DOHH2 (cell line): ENCODE data around the gene POC1B.

ENCODE experiments used
- H3F3A ChIP-seq: fragments of 200-600 bp; sonication (generic), shearing (Covaris generic); 2 replicates; pipeline ENCODE4 v1.6.0; 2016; ENCODE audit warnings: antibody characterized with exemption, mild to moderate bottlenecking; ENCODE audit not compliant: control insufficient read depth, insufficient read depth
- H3K27ac ChIP-seq: fragments of 200-600 bp; sonication (generic); 2 replicates; pipeline ENCODE4 v1.5.1; 2014; ENCODE audit warnings: low read depth, mild to moderate bottlenecking, low read length, moderate library complexity
- H3K27me3 ChIP-seq: fragments of 200-600 bp; sonication (generic); 2 replicates; pipeline ENCODE4 v1.6.1; 2014; ENCODE audit warnings: mild to moderate bottlenecking, low read length, mixed read lengths; ENCODE audit not compliant: control insufficient read depth
- H3K36me3 ChIP-seq: fragments of 200-600 bp; sonication (generic); 2 replicates; pipeline ENCODE4 v1.6.1; 2014; ENCODE audit warnings: mild to moderate bottlenecking, low read length, moderate library complexity, mixed read lengths; ENCODE audit not compliant: control insufficient read depth
- H3K4me1 ChIP-seq: fragments of 200-600 bp; sonication (generic); 2 replicates; pipeline ENCODE4 v1.6.1; 2014; ENCODE audit warnings: mild to moderate bottlenecking, low read length, mixed read lengths; ENCODE audit not compliant: control insufficient read depth
- H3K4me2 ChIP-seq: fragments of 200-600 bp; sonication (generic); 2 replicates; pipeline ENCODE4 v1.6.0; 2014; ENCODE audit warnings: mild to moderate bottlenecking, low read length, moderate library complexity
- H3K4me3 ChIP-seq: fragments of 200-600 bp; sonication (generic); 2 replicates; pipeline ENCODE4 v1.5.1; 2014; ENCODE audit warnings: mild to moderate bottlenecking, low read length, mixed read lengths
- H3K79me2 ChIP-seq: fragments of 200-600 bp; sonication (generic); 2 replicates; pipeline ENCODE4 v1.6.1; 2014; ENCODE audit warnings: mild to moderate bottlenecking, low read length, mixed read lengths; ENCODE audit not compliant: control insufficient read depth
- H3K9me2 ChIP-seq: fragments of 200-600 bp; sonication (generic); replicated peaks from 2 replicates; pipeline ENCODE4 v1.6.1; 2014; ENCODE audit warnings: mild to moderate bottlenecking, low read length, mixed read lengths; ENCODE audit not compliant: control insufficient read depth
- H3K9me3 ChIP-seq: fragments of 200-600 bp; sonication (generic); 2 replicates; pipeline ENCODE4 v1.6.1; 2014; ENCODE audit warnings: antibody characterized with exemption, low read length, mixed read lengths; ENCODE audit not compliant: control insufficient read depth, insufficient read depth
- H4K20me1 ChIP-seq: fragments of 200-600 bp; sonication (generic); 2 replicates; pipeline ENCODE4 v1.6.0; 2014; ENCODE audit warnings: low read depth, mild to moderate bottlenecking, antibody characterized with exemption, low read length, moderate library complexity; ENCODE audit not compliant: control insufficient read depth, insufficient read depth
- EZH2phosphoT487 ChIP-seq: fragments of 200-600 bp; sonication (generic); IDR thresholded peaks from 2 replicates; pipeline ENCODE4 v1.6.1; 2017; ENCODE audit warnings: borderline replicate concordance, mild to moderate bottlenecking, antibody characterized with exemption, low read length, moderate library complexity, mixed read lengths
- TF ChIP-seq, protein P1 (sequence below): fragments of 200-600 bp; sonication (generic); IDR thresholded peaks from one replicate; pipeline ENCODE4 v1.5.1; 2014; ENCODE audit warnings: antibody characterized with exemption, mild to moderate bottlenecking, low read depth, low read length; ENCODE audit not compliant: poor library complexity, severe bottlenecking

Gene POC1B

DNA sequence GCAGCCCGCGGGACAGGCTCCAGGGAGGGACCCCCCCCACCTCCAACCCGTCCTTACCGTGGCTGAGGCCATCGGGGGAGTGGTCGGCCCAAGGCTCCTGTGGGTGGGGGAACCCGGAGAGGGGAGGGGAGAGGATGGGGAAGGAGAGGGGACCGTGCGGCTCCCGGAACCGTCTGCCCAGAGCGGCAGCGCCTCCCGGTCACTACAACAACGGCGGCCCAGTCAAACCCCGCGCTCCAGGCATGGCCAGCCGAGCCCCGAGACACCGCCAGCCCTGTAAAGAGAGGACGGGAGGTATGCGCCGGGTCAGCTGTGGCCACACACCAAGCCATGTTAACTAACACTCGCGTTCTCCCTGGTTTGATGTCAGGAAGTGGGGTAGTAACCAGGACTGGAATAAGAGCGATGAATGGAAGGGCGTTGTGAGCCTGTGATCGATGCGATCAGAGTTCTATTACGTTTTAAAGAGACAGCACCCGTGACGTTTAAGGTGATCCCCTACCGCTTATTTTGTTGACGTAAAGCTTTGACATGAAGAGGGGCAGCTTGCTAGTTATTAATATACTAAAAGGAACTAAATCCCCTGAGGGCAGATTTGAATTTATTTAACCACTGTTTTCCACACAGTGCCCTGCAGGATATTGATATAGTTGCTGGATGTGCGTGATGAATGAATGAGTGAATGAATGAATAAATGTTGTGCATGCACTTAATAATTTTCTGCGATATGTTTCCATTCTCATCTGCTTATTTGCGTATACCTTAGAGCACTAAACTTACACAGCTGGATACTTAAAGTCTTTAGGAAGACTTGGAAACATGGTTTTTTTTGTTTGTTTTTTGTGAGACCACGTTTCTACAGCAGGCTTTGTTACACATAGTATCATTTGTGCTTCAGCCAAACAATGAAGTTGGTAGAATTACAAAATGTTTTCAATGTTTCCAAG lies at the start of gene POC1B:
Gene POC1B, minus strand, starts transcription at position 224 of the 947 bp plus-strand sequence. Its CDS starts 152 bp downstream, at position 72.
- no peak for TF ChIP-seq EZH2phosphoT487
- TF ChIP-seq, protein P1, sequence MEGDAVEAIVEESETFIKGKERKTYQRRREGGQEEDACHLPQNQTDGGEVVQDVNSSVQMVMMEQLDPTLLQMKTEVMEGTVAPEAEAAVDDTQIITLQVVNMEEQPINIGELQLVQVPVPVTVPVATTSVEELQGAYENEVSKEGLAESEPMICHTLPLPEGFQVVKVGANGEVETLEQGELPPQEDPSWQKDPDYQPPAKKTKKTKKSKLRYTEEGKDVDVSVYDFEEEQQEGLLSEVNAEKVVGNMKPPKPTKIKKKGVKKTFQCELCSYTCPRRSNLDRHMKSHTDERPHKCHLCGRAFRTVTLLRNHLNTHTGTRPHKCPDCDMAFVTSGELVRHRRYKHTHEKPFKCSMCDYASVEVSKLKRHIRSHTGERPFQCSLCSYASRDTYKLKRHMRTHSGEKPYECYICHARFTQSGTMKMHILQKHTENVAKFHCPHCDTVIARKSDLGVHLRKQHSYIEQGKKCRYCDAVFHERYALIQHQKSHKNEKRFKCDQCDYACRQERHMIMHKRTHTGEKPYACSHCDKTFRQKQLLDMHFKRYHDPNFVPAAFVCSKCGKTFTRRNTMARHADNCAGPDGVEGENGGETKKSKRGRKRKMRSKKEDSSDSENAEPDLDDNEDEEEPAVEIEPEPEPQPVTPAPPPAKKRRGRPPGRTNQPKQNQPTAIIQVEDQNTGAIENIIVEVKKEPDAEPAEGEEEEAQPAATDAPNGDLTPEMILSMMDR, result no peak
- Histone ChIP-seq H3K9me2 (no peaks in the 10 kb centered on the region), H3K9me3 (no peaks in the 10 kb centered on the region), H3K27me3 (no peaks in the 10 kb centered on the region), H4K20me1 (no peaks in the 10 kb centered on the region), H3K4me2 (peak within 1 kb of the TSS; percentile 87), H3F3A (peaks cover 15% of the 10 kb centered on the region), H3K4me3 (peak within 1 kb of the TSS; percentile 97), H3K36me3 (peaks cover 28% of the 10 kb centered on the region), H3K79me2 (peaks cover 43% of the 10 kb centered on the region), H3K27ac (peak within 1 kb of the TSS; percentile 64), H3K4me1 (peaks cover 45% of the 10 kb centered on the region)

DNA sequence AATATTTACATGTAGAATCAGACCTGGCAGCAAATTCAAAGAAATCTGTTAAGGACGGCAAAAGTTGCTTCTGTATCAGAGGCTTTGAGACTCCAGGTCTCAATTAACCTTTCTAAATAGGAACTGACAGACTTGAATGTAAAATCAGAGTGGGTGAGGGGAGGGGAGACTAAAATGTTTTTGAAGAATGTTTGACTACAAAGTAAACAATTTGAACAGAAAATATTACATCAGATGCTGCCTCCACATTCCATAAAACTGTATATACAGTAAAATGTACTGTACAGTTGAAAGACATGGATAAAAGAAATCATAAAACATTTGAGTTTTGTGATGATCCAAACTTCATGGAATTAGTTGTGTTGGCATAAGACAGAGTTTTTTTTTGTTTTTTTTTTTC lies 49.5 kb upstream of the POC1B start:
- H3K4me2 ChIP-seq, result no peak overlapping the region
- no peak for TF ChIP-seq EZH2phosphoT487
- TF ChIP-seq, protein P1, result no peak

GRCh38 chr12:89574736-89575208 lies 48.9 kb upstream of the POC1B start:
- Histone ChIP-seq H3K36me3 (no peaks in the 10 kb centered on the region), H3K27ac (no peak overlapping the region), H4K20me1 (no peaks in the 10 kb centered on the region), H3K79me2 (no peaks in the 10 kb centered on the region), H3K4me2 (no peak overlapping the region), H3K27me3 (no peaks in the 10 kb centered on the region), H3K4me3 (no peak overlapping the region), H3K4me1 (peaks cover 4% of the 10 kb centered on the region; the same call in 1 of the 2 replicates), H3K9me3 (no peaks in the 10 kb centered on the region), H3F3A (no peaks in the 10 kb centered on the region; the same call in 1 of the 2 replicates), H3K9me2 (no peaks in the 10 kb centered on the region)
- no peak for TF ChIP-seq EZH2phosphoT487
- TF ChIP-seq, protein P1, result no peak

More for the DNA sequence above, 49.5 kb upstream of the POC1B start:
- Histone ChIP-seq H3K27ac (no peak overlapping the region), H3K4me1 (peaks cover 4% of the 10 kb centered on the region; the same call in 1 of the 2 replicates), H3K4me3 (no peak overlapping the region), H3K79me2 (no peaks in the 10 kb centered on the region), H3K36me3 (no peaks in the 10 kb centered on the region), H4K20me1 (no peaks in the 10 kb centered on the region), H3K9me3 (no peaks in the 10 kb centered on the region), H3K27me3 (no peaks in the 10 kb centered on the region), H3K9me2 (no peaks in the 10 kb centered on the region), H3F3A (no peaks in the 10 kb centered on the region; the same call in 1 of the 2 replicates)
